H1 (cell line): ENCODE measurements around the gene LTBP3. TPM values are rescaled to one million over a fixed set of nuclear protein-coding genes. Genes with fewer than 3 reads are reported as not detected.

Experiments used
- CTCF ChIA-PET: fragments of 300-600 bp; sonication (Branson Sonifier 250); formaldehyde crosslinking; loops from one replicate; lab custom pipeline; 2021; ENCODE audit not compliant: partially characterized antibody; lab: Charles Lee
- POLR2A ChIA-PET: fragments of 300-600 bp; sonication (Branson Sonifier 250); formaldehyde crosslinking; loops from one replicate; lab custom pipeline; 2021; ENCODE audit warnings: inconsistent platforms; ENCODE audit not compliant: partially characterized antibody; lab: Charles Lee
- DNase-seq, 2 experiments: peaks; one replicate each; pipeline versions ENCODE4 v3.0.0 to v3.0.0-alpha.2; 2010 to 2022; ENCODE audit warnings: low spot score in 2 of 2, low read depth in 1 of 2, mixed read lengths in 1 of 2
- FAIRE-seq: peaks from 2 replicates; lab custom pipeline; 2011; peaks lifted over from hg19 to GRCh38; lab: Jason Lieb, UNC
- H2AFZ ChIP-seq: 2 replicates; pipeline ENCODE4 v1.8.1; 2012; ENCODE audit warnings: low read length, inconsistent platforms
- H2AK5ac ChIP-seq: 2 replicates; pipeline ENCODE4 v1.6.1; 2013; ENCODE audit warnings: low read depth, low read length
- H2BK120ac ChIP-seq: replicated peaks from 2 replicates; pipeline ENCODE3; 2013; ENCODE audit warnings: low read depth, low read length, inconsistent platforms
- H2BK12ac ChIP-seq: 2 replicates; pipeline ENCODE4 v1.6.1; 2013; ENCODE audit warnings: low read depth, low read length
- H2BK15ac ChIP-seq: 2 replicates; pipeline ENCODE4 v1.6.1; 2013; ENCODE audit warnings: low read length
- H2BK20ac ChIP-seq: 2 replicates; pipeline ENCODE4 v1.6.1; 2013; ENCODE audit warnings: low read length
- H2BK5ac ChIP-seq: 2 replicates; pipeline ENCODE4 v1.6.1; 2013; ENCODE audit warnings: low read depth, low read length
- H3K14ac ChIP-seq: 2 replicates; pipeline ENCODE4 v1.6.1; 2013; ENCODE audit warnings: inconsistent platforms; ENCODE audit not compliant: insufficient read length
- H3K18ac ChIP-seq: 2 replicates; pipeline ENCODE4 v1.6.1; 2013; ENCODE audit warnings: low read length; ENCODE audit errors: extremely low read depth
- H3K23ac ChIP-seq: 2 replicates; pipeline ENCODE4 v1.6.1; 2013; ENCODE audit warnings: inconsistent platforms; ENCODE audit not compliant: insufficient read length
- H3K23me2 ChIP-seq: 2 replicates; pipeline ENCODE4 v1.6.1; 2013; ENCODE audit warnings: low read depth, low read length
- H3K27ac ChIP-seq: 2 replicates; pipeline ENCODE4 v1.6.1; 2011; ENCODE audit warnings: low read depth, low read length, inconsistent platforms
- H3K27me3 ChIP-seq, 4 experiments: replicated peaks in 1 of 4; 1 replicate in 1 of 4; 2 replicates in 3 of 4; pipeline versions ENCODE4 v1.6.1 to v1.8.1; 2011 to 2013; ENCODE audit warnings: low read length in 3 of 4, mild to moderate bottlenecking in 3 of 4, inconsistent platforms in 2 of 4, mixed read lengths in 2 of 4, moderate library complexity in 1 of 4; ENCODE audit not compliant: control insufficient read depth in 3 of 4, insufficient read depth in 3 of 4; ENCODE audit errors: extremely low read depth in 1 of 4
- H3K36me3 ChIP-seq, 4 experiments: 2 replicates each; pipeline versions ENCODE4 v1.6.1 to v1.8.1; 2011 to 2013; ENCODE audit warnings: mild to moderate bottlenecking in 4 of 4, low read length in 3 of 4, moderate library complexity in 2 of 4, control low read depth in 1 of 4, inconsistent platforms in 1 of 4; ENCODE audit not compliant: insufficient read depth in 4 of 4, control insufficient read depth in 2 of 4
- H3K4ac ChIP-seq: replicated peaks from 2 replicates; pipeline ENCODE3; 2013; ENCODE audit warnings: low read length, low read depth, mixed read lengths, inconsistent platforms; ENCODE audit not compliant: insufficient read length
- H3K4me1 ChIP-seq, 4 experiments: replicated peaks in 1 of 4; 1 replicate in 1 of 4; 2 replicates in 3 of 4; pipeline versions ENCODE4 v1.6.1 to v1.8.1; 2011 to 2013; ENCODE audit warnings: low read length in 3 of 4, inconsistent platforms in 2 of 4, mixed read lengths in 1 of 4; ENCODE audit not compliant: insufficient read depth in 4 of 4, control insufficient read depth in 3 of 4
- H3K4me2 ChIP-seq, 2 experiments: 2 replicates each; pipeline versions ENCODE4 v1.6.1 to v1.8.1; 2011 to 2013; ENCODE audit warnings: low read depth in 2 of 2, low read length in 2 of 2, control low read depth in 1 of 2, inconsistent platforms in 1 of 2, mild to moderate bottlenecking in 1 of 2; ENCODE audit not compliant: insufficient read depth in 1 of 2
- H3K4me3 ChIP-seq, 4 experiments: fragments of 200-600, 300-600 bp in 1 of 4; sonication (generic), shearing (Covaris generic), sonication (Bioruptor Twin) in 1 of 4; 2 replicates each; pipeline versions ENCODE4 v1.5.1 to v1.8.1; 2011 to 2016; ENCODE audit warnings: low read length in 4 of 4, low read depth in 3 of 4, control low read depth in 2 of 4, inconsistent platforms in 2 of 4, mild to moderate bottlenecking in 2 of 4, mixed read lengths in 1 of 4, moderate library complexity in 1 of 4; ENCODE audit not compliant: insufficient read depth in 2 of 4; ENCODE audit errors: extremely low read depth in 1 of 4
- H3K56ac ChIP-seq: replicated peaks from 2 replicates; pipeline ENCODE3; 2013; ENCODE audit warnings: low read depth, mild to moderate bottlenecking, mixed read lengths, low read length, inconsistent platforms; ENCODE audit not compliant: insufficient read length
- H3K79me1 ChIP-seq: 2 replicates; pipeline ENCODE4 v1.6.1; 2013; ENCODE audit warnings: low read depth, low read length, control low read depth
- H3K79me2 ChIP-seq, 2 experiments: 2 replicates each; pipeline versions ENCODE4 v1.6.1 to v1.8.1; 2012 to 2013; ENCODE audit warnings: low read length in 2 of 2, mild to moderate bottlenecking in 2 of 2, inconsistent platforms in 1 of 2; ENCODE audit not compliant: insufficient read depth in 2 of 2, control insufficient read depth in 1 of 2
- H3K9ac ChIP-seq, 4 experiments: replicated peaks in 1 of 4; 1 replicate in 1 of 4; 2 replicates in 3 of 4; pipeline versions ENCODE4 v1.6.1 to v1.8.1; 2011 to 2013; ENCODE audit warnings: low read depth in 3 of 4, low read length in 3 of 4, control low read depth in 2 of 4, mild to moderate bottlenecking in 2 of 4, moderate library complexity in 2 of 4, inconsistent platforms in 1 of 4; ENCODE audit errors: extremely low read depth in 1 of 4
- H3K9me3 ChIP-seq, 2 experiments: 2 replicates each; pipeline versions ENCODE4 v1.6.1 to v1.8.1; 2012 to 2013; ENCODE audit warnings: mild to moderate bottlenecking in 2 of 2, moderate library complexity in 2 of 2, control low read depth in 1 of 2, inconsistent platforms in 1 of 2, low read depth in 1 of 2, low read length in 1 of 2, mixed read lengths in 1 of 2; ENCODE audit not compliant: insufficient read depth in 2 of 2
- H4K20me1 ChIP-seq, 2 experiments: replicated peaks in 1 of 2; 2 replicates each; pipeline versions ENCODE3 to v1.8.1; 2011 to 2013; ENCODE audit warnings: inconsistent platforms in 2 of 2, low read length in 2 of 2, mild to moderate bottlenecking in 1 of 2; ENCODE audit not compliant: insufficient read depth in 2 of 2, control insufficient read depth in 1 of 2
- H4K5ac ChIP-seq: 2 replicates; pipeline ENCODE4 v1.6.1; 2013; ENCODE audit warnings: low read length, low read depth, mixed read lengths, inconsistent platforms; ENCODE audit not compliant: insufficient read length
- H4K8ac ChIP-seq: 2 replicates; pipeline ENCODE4 v1.8.0; 2013; ENCODE audit warnings: mild to moderate bottlenecking, moderate library complexity, low read length, inconsistent platforms; ENCODE audit not compliant: insufficient read depth; ENCODE audit errors: extremely low read depth
- H4K91ac ChIP-seq: replicated peaks from 2 replicates; pipeline ENCODE3; 2013; ENCODE audit warnings: low read length, mixed read lengths, inconsistent platforms; ENCODE audit not compliant: insufficient read length
- BACH1 ChIP-seq: IDR thresholded peaks from 2 replicates; pipeline ENCODE4 v1.6.1; 2012; ENCODE audit warnings: low read length, improper control_type of control experiment
- CHD2 ChIP-seq: IDR thresholded peaks from 2 replicates; pipeline ENCODE4 v1.6.1; 2012; ENCODE audit warnings: low read length, improper control_type of control experiment
- EGR1 ChIP-seq: IDR thresholded peaks from 2 replicates; pipeline ENCODE4 v1.6.1; 2011; ENCODE audit warnings: low read depth, low read length, borderline replicate concordance
- JUN ChIP-seq: IDR thresholded peaks from 2 replicates; pipeline ENCODE4 v1.6.1; 2011; ENCODE audit warnings: low read depth, mild to moderate bottlenecking, improper control_type of control experiment, low read length
- KDM1A ChIP-seq: fragments of 200-600, 300-600 bp; sonication (generic); IDR thresholded peaks from 2 replicates; pipeline ENCODE4 v1.7.1; 2016; ENCODE audit warnings: mild to moderate bottlenecking, low read length, borderline replicate concordance
- NRF1 ChIP-seq: IDR thresholded peaks from 2 replicates; pipeline ENCODE4 v1.6.1; 2011; ENCODE audit warnings: mild to moderate bottlenecking, low read depth, low read length, improper control_type of control experiment
- PHF8 ChIP-seq: fragments of 200-600 bp; sonication (generic); conservative IDR thresholded peaks from 2 replicates; pipeline ENCODE4 v1.7.1; 2012; ENCODE audit warnings: low read depth, mild to moderate bottlenecking, inconsistent platforms, low read length, moderate library complexity
- RBBP5 ChIP-seq: IDR thresholded peaks from 2 replicates; pipeline ENCODE4 v1.7.1; 2012; ENCODE audit warnings: low read depth, mild to moderate bottlenecking, inconsistent platforms, low read length, moderate library complexity, borderline replicate concordance
- RNF2 ChIP-seq: fragments of 200-900, 300-1000 bp; sonication (generic); IDR thresholded peaks from 2 replicates; pipeline ENCODE4 v1.7.1; 2016; ENCODE audit warnings: borderline replicate concordance, low read depth, mild to moderate bottlenecking, antibody characterized with exemption, low read length; ENCODE audit not compliant: poor library complexity, severe bottlenecking; ENCODE audit errors: missing control alignments
- SAP30 ChIP-seq: fragments of 300-600 bp; sonication (generic); IDR thresholded peaks from 2 replicates; pipeline ENCODE4 v1.7.1; 2012; ENCODE audit warnings: low read length, moderate library complexity, mild to moderate bottlenecking, inconsistent platforms; ENCODE audit not compliant: insufficient read depth, insufficient replicate concordance
- SIX5 ChIP-seq: IDR thresholded peaks from 2 replicates; pipeline ENCODE4 v1.6.1; 2011; ENCODE audit warnings: mild to moderate bottlenecking, low read depth, low read length
- SP2 ChIP-seq: IDR thresholded peaks from 2 replicates; pipeline ENCODE4 v1.6.1; 2012; ENCODE audit warnings: mild to moderate bottlenecking, low read length, inconsistent platforms
- WGBS, 2 experiments: shearing (Covaris generic) in 1 of 2; methylation state at CpG; one replicate each; pipeline versions ENCODE4 v1.1.6 to v1.1.7; 2013 to 2015; ENCODE audit warnings: low lambda C conversion rate in 2 of 2, mixed read lengths in 2 of 2, inconsistent platforms in 1 of 2, low coverage in 1 of 2, missing lambda C conversion rate in 1 of 2; ENCODE audit not compliant: insufficient replicate concordance in 2 of 2, insufficient coverage in 1 of 2, insufficient read length in 1 of 2; ENCODE audit errors: extremely low coverage in 1 of 2, missing lambda C conversion rate in 1 of 2; 5-methylcytosine and 5-hydroxymethylcytosine counted together
- polyA plus RNA-seq, 7 experiments: library from polyadenylated mRNA; depleted of rRNA in 3 of 7; stranded (reverse) in 5 of 7; unstranded in 2 of 7; fragments of >200 nt in 5 of 7; fragments of 200-250 nt in 2 of 7; gene quantifications; 1 replicate in 5 of 7; 2 replicates in 1 of 7; 4 replicates in 1 of 7; pipeline versions ENCODE4 v1.2.1 to v1.2.3, GENCODE V29; 2011 to 2013; ENCODE audit warnings: missing spikeins in 2 of 7, mixed read lengths in 2 of 7
- total RNA-seq: library from RNA; stranded (reverse); fragmentation: NEBNext Ultra II Directional; extraction: Animal tissue kit (Norgen Biotek cat#: 25700); gene quantifications from 2 replicates; pipeline ENCODE4 v1.2.1, GENCODE V29; 2021

LTBP3 gene
- total and polyA plus RNA-seq, 2 of the 8 experiments (the other 6 are each of a cell fraction or from before 2014, with no cell fraction given): 12.8 to 17.8 TPM

- Histone ChIP-seq H3K9ac (no peak overlapping the region), H4K20me1 (peaks cover 0 to 8% of the 10 kb centered on the region in 2 experiments), H3K4me3 (no peak overlapping the region), H3K14ac (no peak overlapping the region), H3K23me2 (peaks cover 5% of the 10 kb centered on the region; the same call in 1 of the 2 replicates), H3K18ac (no peak overlapping the region), H3K23ac (no peak overlapping the region), H3K4me1 (peaks cover 0 to 16% (median 13%) of the 10 kb centered on the region in 4 experiments; a peak in 5 of 7 replicates), H2BK15ac (peak overlapping the region; percentile 72; the same call in 1 of the 2 replicates), H2BK12ac (no peak overlapping the region), H3K9me3 (no peaks in the 10 kb centered on the region), H2BK20ac (no peak overlapping the region), H3K4ac (no peak overlapping the region), H2AFZ (no peak overlapping the region), H3K27ac (no peak overlapping the region), H2AK5ac (0 out of 2 replicates have a peak overlapping the region, but pooled peaks have one; percentile 53), H2BK5ac (no peak overlapping the region), H3K56ac (no peak overlapping the region), H2BK120ac (no peak overlapping the region), H3K79me1 (no peaks in the 10 kb centered on the region), H3K4me2 (no peak overlapping the region), H3K27me3 (peaks cover 4 to 46% (median 37%) of the 10 kb centered on the region in 4 experiments; a peak in 6 of 7 replicates), H3K79me2 (no peaks in the 10 kb centered on the region), H3K36me3 (no peaks in the 10 kb centered on the region), H4K8ac (no peak overlapping the region), H4K5ac (no peak overlapping the region), H4K91ac (no peak overlapping the region)
- 79% methylated on average over 3 of the region's 3 CpGs; no CpG with 5 or more reads in 1 of the 2 experiments for WGBS, 2 experiments
- CTCF ChIA-PET: interaction anchor here (0.6 to 10.5 kb wide), 7 partner anchors 8 to 519 kb away, joined by 3 to 284 read pairs (median 3); partner anchors contain the start of genes FAM89B, LTBP3 and ZNRD2
- no peak for DNase-seq
- TF ChIP-seq PHF8 (no peak), SAP30 (no peak), SP2 (no peak), RNF2 (no peak), KDM1A (no peak), NRF1 (no peak), JUN (no peak), SIX5 (no peak), RBBP5 (no peak), EGR1 (no peak), CHD2 (no peak), BACH1 (no peak)
- POLR2A ChIA-PET: interaction anchor here (1.0 to 1.6 kb wide), 4 partner anchors 8 to 13 kb away, joined by 3 to 5 read pairs (median 4); no protein-coding TSS in a partner anchor
- FAIRE-seq: no peak
Observed at GRCh38 chr11:65548395-65548794, 9.8 kb downstream of the LTBP3 start.
